Coronary artery (tissue), 2 donors: ENCODE results near the gene OPRL1.
"Not testable (repeated sequence)": the region's sequence is repeated elsewhere in the genome, so short reads cannot be mapped to it uniquely, and the experiment has no call there.

Experiments
- DNase-seq: peaks from one replicate; pipeline ENCODE4 v3.0.0-alpha.2; 2017; ENCODE audit warnings: low spot score
- H3K27ac ChIP-seq, 2 donors: fragments of 200-600 bp; sonication (generic); one replicate each; pipeline ENCODE4 v1.5.1; 2016 to 2019
- H3K4me3 ChIP-seq: fragments of 200-600 bp; sonication (generic); 2 replicates; pipeline ENCODE4 v1.5.1; 2016; ENCODE audit warnings: mild to moderate bottlenecking, moderate library complexity
- CTCF ChIP-seq: fragments of 200-600 bp; sonication (generic); IDR thresholded peaks from one replicate; pipeline ENCODE4 v1.5.1; 2019; ENCODE audit warnings: antibody characterized with exemption

OPRL1 gene

GRCh38 chr20:64083804-64084684 lies 4.2 kb downstream of the OPRL1 start, which contains the start of gene LKAAEAR1:
Gene LKAAEAR1 (minus strand): TSS chr20:64084398. CDS start chr20:64084219, 179 bp downstream.
- Histone ChIP-seq H3K4me3 (peak within 1 kb of the TSS; percentile 82), H3K27ac (no peak within 1 kb of the TSS)
- TF ChIP-seq CTCF: no peak
- no peak for DNase-seq

GRCh38 chr20:64084685-64085152 lies 4.8 kb downstream of the OPRL1 start:
- no peak for DNase-seq
- H3K27ac ChIP-seq: no peak overlapping the region
- H3K4me3 ChIP-seq: no peak overlapping the region
- TF ChIP-seq CTCF: no peak

- H3K27ac ChIP-seq: no peak overlapping the region
- no peak overlapping the region for H3K4me3 ChIP-seq
- DNase-seq: no peak
- no peak for TF ChIP-seq CTCF
Measured at GRCh38 chr20:64086801-64087200, 6.9 kb downstream of the OPRL1 start.

DNA sequence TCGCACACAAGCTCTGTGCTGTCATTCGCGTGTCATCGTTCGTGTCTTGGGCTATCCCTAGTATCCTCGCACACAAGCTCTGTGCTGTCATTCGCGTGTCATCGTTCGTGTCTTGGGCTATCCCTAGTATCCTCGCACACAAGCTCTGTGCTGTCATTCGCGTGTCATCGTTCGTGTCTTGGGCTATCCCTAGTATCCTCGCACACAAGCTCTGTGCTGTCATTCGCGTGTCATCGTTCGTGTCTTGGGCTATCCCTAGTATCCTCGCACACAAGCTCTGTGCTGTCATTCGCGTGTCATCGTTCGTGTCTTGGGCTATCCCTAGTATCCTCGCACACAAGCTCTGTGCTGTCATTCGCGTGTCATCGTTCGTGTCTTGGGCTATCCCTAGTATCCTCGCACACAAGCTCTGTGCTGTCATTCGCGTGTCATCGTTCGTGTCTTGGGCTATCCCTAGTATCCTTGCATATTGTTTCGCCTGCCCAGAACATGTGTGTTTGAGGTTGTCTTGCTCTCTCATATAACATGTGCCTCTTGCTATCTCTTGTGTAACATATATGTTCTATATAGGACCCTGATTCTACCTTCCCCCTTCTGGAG lies 7.4 kb downstream of the OPRL1 start:
- not testable (repeated sequence) for H3K4me3 ChIP-seq, H3K27ac ChIP-seq, DNase-seq

- DNase-seq, H3K4me3 ChIP-seq, H3K27ac ChIP-seq: not testable (repeated sequence)
Measured at GRCh38 chr20:64088586-64088985, 8.7 kb downstream of the OPRL1 start.

GRCh38 chr20:64090165-64090564 lies 10.3 kb downstream of the OPRL1 start:
- Histone ChIP-seq H3K27ac (no peak overlapping the region), H3K4me3 (no peak overlapping the region)
- no peak for DNase-seq
- no peak for TF ChIP-seq CTCF

DNA sequence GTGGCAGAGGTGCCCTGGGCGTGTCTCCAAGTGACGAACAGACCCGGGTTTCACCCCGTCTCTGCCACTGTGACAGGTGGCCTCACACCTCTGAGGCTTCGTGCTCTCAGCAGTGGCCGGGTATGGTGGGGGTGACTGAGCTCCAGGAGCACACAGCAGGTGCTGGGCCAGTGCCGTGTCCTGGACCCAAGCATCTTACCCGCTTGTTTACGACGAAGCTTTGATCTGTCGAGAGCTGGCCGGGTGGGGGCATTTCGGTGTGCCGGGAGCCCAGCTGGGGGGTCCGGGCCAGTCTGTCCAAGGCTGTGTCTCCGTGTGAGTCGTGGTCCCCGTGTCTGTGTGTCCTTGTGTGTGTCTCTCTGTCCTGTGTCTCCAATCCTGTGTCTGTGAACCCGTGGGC lies 11.5 kb downstream of the OPRL1 start:
- no peak for TF ChIP-seq CTCF
- Histone ChIP-seq H3K4me3 (no peak overlapping the region), H3K27ac (no peak overlapping the region)
- no peak for DNase-seq

- DNase-seq: no peak
- no peak for TF ChIP-seq CTCF
- Histone ChIP-seq H3K27ac (no peak overlapping the region), H3K4me3 (no peak overlapping the region)
Measured at GRCh38 chr20:64091770-64092169, 11.9 kb downstream of the OPRL1 start.
